HepG2 (cell line): Measurements from ENCODE around the gene FIS1. TPM values are rescaled to one million over a fixed set of nuclear protein-coding genes. Genes with fewer than 3 reads are reported as not detected.
A peak's percentile ranks its signal among the peaks of the same experiment; 100 is the strongest.

Experiments used
- ATAC-seq: fragments of 200-7000 bp; cut with Tn5 transposase; 3 replicates; pipeline ENCODE4 v1.9.1; 2020; ENCODE audit warnings: mild to moderate bottlenecking, moderate library complexity
- BruUV-seq: library from RNA; stranded (reverse); fragments of 400-500 nt; replicated peaks from 2 replicates; lab custom pipeline; 2021; lab: Mats Ljungman, UMichigan
- CTCF ChIA-PET: fragments of 300-600 bp; formaldehyde crosslinking; extraction: SDS; loops from one replicate; lab custom pipeline; 2021; ENCODE audit warnings: low total read pairs, inconsistent platforms, low intra/inter-chr PET ratio; lab: Yijun Ruan, JAX
- POLR2A ChIA-PET: fragments of 350-600 bp; sonication (Branson Sonifier 250); formaldehyde crosslinking; loops from one replicate; lab custom pipeline; 2020; ENCODE audit warnings: antibody characterized with exemption, inconsistent platforms; lab: Yijun Ruan, JAX
- DNase-seq: peaks from one replicate; pipeline ENCODE4 v3.0.0-alpha.2; 2015; ENCODE audit warnings: low spot score
- FAIRE-seq: peaks from 3 replicates; lab custom pipeline; 2011; peaks lifted over from hg19 to GRCh38; lab: Jason Lieb, UNC
- H2AFZ ChIP-seq: one replicate; pipeline ENCODE4 v1.6.1; 2011; ENCODE audit warnings: low read length, inconsistent platforms
- H3K27ac ChIP-seq: fragments of 300-600 bp; 3 replicates; pipeline ENCODE4 v1.8.0; 2011; ENCODE audit warnings: mixed run types, mild to moderate bottlenecking, mixed read lengths, low read length, inconsistent platforms; ENCODE audit not compliant: insufficient read depth; ENCODE audit errors: extremely low read length
- H3K27me3 ChIP-seq, 2 experiments: fragments of 200-600 bp in 1 of 2; 2 replicates in 1 of 2; 3 replicates in 1 of 2; pipeline versions ENCODE4 v1.6.0 to v1.8.0; 2011; ENCODE audit warnings: low read length in 2 of 2, mild to moderate bottlenecking in 2 of 2, moderate library complexity in 2 of 2, inconsistent platforms in 1 of 2; ENCODE audit not compliant: insufficient read depth in 2 of 2, control insufficient read depth in 1 of 2
- H3K36me3 ChIP-seq, 2 experiments: fragments of 200-600 bp in 1 of 2; replicated peaks in 1 of 2; 2 replicates in 1 of 2; 3 replicates in 1 of 2; pipeline versions ENCODE4 v1.5.1 to v1.8.0; 2011; ENCODE audit warnings: low read length in 2 of 2, inconsistent platforms in 1 of 2; ENCODE audit not compliant: insufficient read depth in 2 of 2, control insufficient read depth in 1 of 2
- H3K4me1 ChIP-seq: 2 replicates; pipeline ENCODE4 v1.5.1; 2012; ENCODE audit warnings: low read length, inconsistent platforms; ENCODE audit not compliant: insufficient read depth
- H3K4me2 ChIP-seq: 2 replicates; pipeline ENCODE4 v1.6.0; 2011; ENCODE audit warnings: low read depth, low read length, inconsistent platforms
- H3K4me3 ChIP-seq, 3 experiments: fragments of 200-600 bp in 1 of 3; sonication (generic), shearing (Covaris generic) in 1 of 3; replicated peaks in 1 of 3; 2 replicates each; pipeline ENCODE4 v1.5.1; 2011 to 2016; ENCODE audit warnings: low read length in 3 of 3, inconsistent platforms in 2 of 3, low read depth in 2 of 3, mild to moderate bottlenecking in 2 of 3, control low read depth in 1 of 3, mixed read lengths in 1 of 3; ENCODE audit not compliant: insufficient read depth in 1 of 3
- H3K79me2 ChIP-seq: one replicate; pipeline ENCODE4 v1.6.1; 2011; ENCODE audit warnings: low read length, inconsistent platforms; ENCODE audit not compliant: insufficient read depth
- H3K9ac ChIP-seq: 2 replicates; pipeline ENCODE4 v1.6.0; 2011; ENCODE audit warnings: mild to moderate bottlenecking, low read depth, low read length, inconsistent platforms; ENCODE audit not compliant: insufficient read depth
- H3K9me3 ChIP-seq: 2 replicates; pipeline ENCODE4 v1.5.1; 2012; ENCODE audit warnings: mild to moderate bottlenecking, low read length
- H4K20me1 ChIP-seq: 2 replicates; pipeline ENCODE4 v1.6.0; 2011; ENCODE audit warnings: inconsistent platforms, mild to moderate bottlenecking, low read length, moderate library complexity; ENCODE audit not compliant: insufficient read depth
- CREB1 ChIP-seq, 2 experiments: fragments of 450-650 bp in 1 of 2; IDR thresholded peaks; 2 replicates each; pipeline ENCODE4 v1.6.1; 2016 to 2017; ENCODE audit warnings: control low read depth in 1 of 2, mild to moderate bottlenecking in 1 of 2, missing compliant biosample characterization in 1 of 2, missing genetic modification characterization in 1 of 2
- EP300 ChIP-seq, 3 experiments: sonication (generic) in 1 of 3; formaldehyde crosslinking in 1 of 3; IDR thresholded peaks; 2 replicates each; pipeline versions ENCODE4 v1.5.1 to v1.6.1; 2011 to 2020; ENCODE audit warnings: low read depth in 2 of 3, low read length in 2 of 3, borderline replicate concordance in 1 of 3, improper control_type of control experiment in 1 of 3, mild to moderate bottlenecking in 1 of 3, missing genetic modification reagents in 1 of 3, moderate library complexity in 1 of 3
- FOXC1 ChIP-seq: sonication (generic); formaldehyde crosslinking; IDR thresholded peaks from 2 replicates; pipeline ENCODE4 v1.8.0; 2022; ENCODE audit warnings: mild to moderate bottlenecking, missing genetic modification reagents, borderline replicate concordance
- GTF2F1 ChIP-seq: fragments of 150-350 bp; IDR thresholded peaks from 2 replicates; pipeline ENCODE4 v1.6.1; 2014; ENCODE audit warnings: low read length
- HNRNPH1 ChIP-seq: fragments of 200-400 bp; formaldehyde crosslinking; optimal IDR thresholded peaks from 2 replicates; pipeline ENCODE3; 2017; ENCODE audit warnings: mild to moderate bottlenecking, low read depth, low read length
- RBFOX2 ChIP-seq: fragments of 200-400 bp; formaldehyde crosslinking; IDR thresholded peaks from 2 replicates; pipeline ENCODE4 v1.6.1; 2017; ENCODE audit warnings: low read depth, mild to moderate bottlenecking, low read length
- ZNF263 ChIP-seq: sonication (generic); formaldehyde crosslinking; IDR thresholded peaks from 2 replicates; pipeline ENCODE4 v1.4.0; 2020; ENCODE audit warnings: missing genetic modification reagents
- ZNF850 ChIP-seq: sonication (generic); formaldehyde crosslinking; conservative IDR thresholded peaks from 2 replicates; pipeline ENCODE4 v1.9.0; 2021; ENCODE audit warnings: mild to moderate bottlenecking, missing genetic modification reagents
- whole genome bisulfite sequencing: methylation state at CpG from one replicate; pipeline ENCODE4 v1.1.6; 2017; ENCODE audit warnings: low lambda C conversion rate; 5-methylcytosine and 5-hydroxymethylcytosine counted together
- in situ Hi-C: cut with HindIII; loops from 2 replicates; pipeline ENCODE4 v1.10.0; 2017; ENCODE audit warnings: low pct_unique_long_range_greater_than_20kb; ENCODE audit not compliant: extremely low pct_ligation_motif_present
- intact Hi-C: fragments of 100-400 bp; cut with micrococcal nuclease; formaldehyde crosslinking; loops from one replicate; pipeline ENCODE4 v1.10.0; 2022; ENCODE audit not compliant: unreplicated experiment
- polyA plus RNA-seq, 8 experiments: library from polyadenylated mRNA; depleted of rRNA in 3 of 8; stranded (reverse) in 7 of 8; unstranded in 1 of 8; fragments of >200 nt; fragmentation: Illumina TruSeq in 4 of 8; extraction: Trizol in 4 of 8; gene quantifications; 2 replicates each; pipeline versions ENCODE4 v1.2.1 to v1.2.3, GENCODE V29; 2011 to 2016; ENCODE audit warnings: low read depth in 4 of 8, missing spikeins in 1 of 8, mixed read lengths in 1 of 8; ENCODE audit not compliant: insufficient read depth in 1 of 8
- total RNA-seq, 5 experiments: library from RNA; depleted of rRNA; stranded (reverse); fragments of >200 nt; fragmentation: Illumina TruSeq; extraction: Trizol; gene quantifications; 2 replicates each; pipeline ENCODE4 v1.2.3, GENCODE V29; 2016; ENCODE audit warnings: low read depth in 1 of 5
- TF ChIP-seq, protein P1 (sequence below): sonication (generic); formaldehyde crosslinking; IDR thresholded peaks from 2 replicates; pipeline ENCODE4 v1.8.0; 2022; ENCODE audit warnings: mild to moderate bottlenecking, missing genetic modification reagents, moderate library complexity
- TF ChIP-seq, protein P2 (sequence below): sonication (generic); formaldehyde crosslinking; IDR thresholded peaks from 2 replicates; pipeline ENCODE4 v1.4.0; 2020; ENCODE audit warnings: low read depth, mild to moderate bottlenecking, missing genetic modification reagents
- TF ChIP-seq, protein P3 (sequence below): sonication (generic); formaldehyde crosslinking; IDR thresholded peaks from 2 replicates; pipeline ENCODE4 v1.5.1; 2020; ENCODE audit warnings: missing genetic modification reagents, mild to moderate bottlenecking, borderline replicate concordance

FIS1 gene
- total and polyA plus RNA-seq, 2 of the 13 experiments (the other 11 are each of a cell fraction or from before 2014, with no cell fraction given), result 97.5 to 101 TPM

DNA sequence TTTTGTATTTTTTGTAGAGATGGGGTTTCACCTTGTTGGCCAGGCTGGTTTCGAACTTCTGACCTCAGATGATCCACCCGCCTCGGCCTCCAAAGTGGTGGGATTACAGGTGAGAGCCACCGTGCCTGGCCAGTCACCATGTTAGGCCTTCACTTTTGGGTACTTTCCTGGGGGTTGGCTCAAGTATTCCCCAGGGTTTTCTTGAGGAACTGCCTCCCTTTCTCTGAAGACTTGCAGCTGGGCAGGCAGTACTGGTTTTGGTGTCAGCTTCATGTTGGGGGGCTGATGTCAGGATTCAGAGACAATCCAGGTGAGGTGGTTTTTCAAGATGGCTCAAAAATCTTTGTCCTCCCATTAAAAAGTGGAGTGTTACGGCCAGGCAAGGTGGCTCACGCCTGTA, 19.2 kb downstream of the FIS1 start:
- intact Hi-C loops, result no loop called here
- ChIA-PET CTCF (no interaction called here), POLR2A (interaction anchor here (0.6 kb wide), 1 partner anchor 39 kb away, joined by 3 read pairs; no protein-coding TSS in a partner anchor)
- H3K4me2 ChIP-seq, result no peak overlapping the region
- H3K36me3 ChIP-seq, result peaks cover 4 to 37% of the 10 kb centered on the region in 2 experiments; a peak in 4 of 5 replicates
- no peak for FAIRE-seq
- no peak overlapping the region for H3K27ac ChIP-seq
- no peak for ATAC-seq
- H3K4me1 ChIP-seq, result peaks cover 7% of the 10 kb centered on the region
- H2AFZ ChIP-seq, result no peak overlapping the region
- no peak overlapping the region for H3K9ac ChIP-seq
- no TSS peak for BruUV-seq
- H3K9me3 ChIP-seq, result no peaks in the 10 kb centered on the region
- in situ Hi-C loops, result no loop called here
- TF ChIP-seq FOXC1 (CRISPR knock-in tag), result no peak
- TF ChIP-seq ZNF850 (CRISPR knock-in tag), result no peak
- TF ChIP-seq EP300 (IDR thresholded peaks at IDR 0.05; ENCODE audit: low read depth in 2 of 2, low read length in 2 of 2), result no peak
- TF ChIP-seq EP300 (CRISPR knock-in tag; IDR thresholded peaks at IDR 0.05; ENCODE audit: borderline replicate concordance), result no peak
- TF ChIP-seq, protein P1, sequence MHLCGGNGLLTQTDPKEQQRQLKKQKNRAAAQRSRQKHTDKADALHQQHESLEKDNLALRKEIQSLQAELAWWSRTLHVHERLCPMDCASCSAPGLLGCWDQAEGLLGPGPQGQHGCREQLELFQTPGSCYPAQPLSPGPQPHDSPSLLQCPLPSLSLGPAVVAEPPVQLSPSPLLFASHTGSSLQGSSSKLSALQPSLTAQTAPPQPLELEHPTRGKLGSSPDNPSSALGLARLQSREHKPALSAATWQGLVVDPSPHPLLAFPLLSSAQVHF (CRISPR knock-in tag), result no peak
- no peak for TF ChIP-seq HNRNPH1
- no peak for TF ChIP-seq CREB1 (IDR thresholded peaks at IDR 0.05)
- no peak for TF ChIP-seq CREB1 (CRISPR knock-in tag; IDR thresholded peaks at IDR 0.05)
- no peak for TF ChIP-seq GTF2F1
- DNase-seq, result no peak
- no peaks in the 10 kb centered on the region for H3K79me2 ChIP-seq
- H4K20me1 ChIP-seq, result no peaks in the 10 kb centered on the region
- 98% methylated on average over 6 of the region's 6 CpGs for WGBS
- no peaks in the 10 kb centered on the region for H3K27me3 ChIP-seq
- no peak overlapping the region for H3K4me3 ChIP-seq

DNA sequence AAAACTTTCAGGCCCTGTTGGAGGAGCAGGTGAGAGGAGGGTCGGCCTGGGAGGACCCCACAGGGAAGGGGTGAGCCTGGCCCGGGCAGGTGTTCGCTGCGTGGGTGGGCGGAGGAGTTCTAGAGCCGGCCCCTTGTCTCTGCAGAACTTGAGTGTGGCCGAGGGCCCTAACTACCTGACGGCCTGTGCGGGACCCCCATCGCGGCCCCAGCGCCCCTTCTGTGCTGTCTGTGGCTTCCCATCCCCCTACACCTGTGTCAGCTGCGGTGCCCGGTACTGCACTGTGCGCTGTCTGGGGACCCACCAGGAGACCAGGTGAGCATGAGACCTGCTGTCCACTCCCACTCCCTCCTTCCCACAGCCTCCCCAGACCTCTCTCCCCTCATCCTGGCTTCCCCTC, 21.4 kb downstream of the FIS1 start:
- in situ Hi-C loops, result no loop called here
- DNase-seq (no peak), ATAC-seq (no peak), FAIRE-seq (no peak)
- WGBS, result 97% methylated on average over 6 of the region's 15 CpGs
- no peak for TF ChIP-seq ZNF263 (CRISPR knock-in tag)
- TF ChIP-seq RBFOX2, result peak; percentile 23; the same call in 1 of the 2 replicates
- TF ChIP-seq, protein P2, sequence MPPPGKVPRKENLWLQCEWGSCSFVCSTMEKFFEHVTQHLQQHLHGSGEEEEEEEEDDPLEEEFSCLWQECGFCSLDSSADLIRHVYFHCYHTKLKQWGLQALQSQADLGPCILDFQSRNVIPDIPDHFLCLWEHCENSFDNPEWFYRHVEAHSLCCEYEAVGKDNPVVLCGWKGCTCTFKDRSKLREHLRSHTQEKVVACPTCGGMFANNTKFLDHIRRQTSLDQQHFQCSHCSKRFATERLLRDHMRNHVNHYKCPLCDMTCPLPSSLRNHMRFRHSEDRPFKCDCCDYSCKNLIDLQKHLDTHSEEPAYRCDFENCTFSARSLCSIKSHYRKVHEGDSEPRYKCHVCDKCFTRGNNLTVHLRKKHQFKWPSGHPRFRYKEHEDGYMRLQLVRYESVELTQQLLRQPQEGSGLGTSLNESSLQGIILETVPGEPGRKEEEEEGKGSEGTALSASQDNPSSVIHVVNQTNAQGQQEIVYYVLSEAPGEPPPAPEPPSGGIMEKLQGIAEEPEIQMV (CRISPR knock-in tag), result no peak
- TF ChIP-seq, protein P3, sequence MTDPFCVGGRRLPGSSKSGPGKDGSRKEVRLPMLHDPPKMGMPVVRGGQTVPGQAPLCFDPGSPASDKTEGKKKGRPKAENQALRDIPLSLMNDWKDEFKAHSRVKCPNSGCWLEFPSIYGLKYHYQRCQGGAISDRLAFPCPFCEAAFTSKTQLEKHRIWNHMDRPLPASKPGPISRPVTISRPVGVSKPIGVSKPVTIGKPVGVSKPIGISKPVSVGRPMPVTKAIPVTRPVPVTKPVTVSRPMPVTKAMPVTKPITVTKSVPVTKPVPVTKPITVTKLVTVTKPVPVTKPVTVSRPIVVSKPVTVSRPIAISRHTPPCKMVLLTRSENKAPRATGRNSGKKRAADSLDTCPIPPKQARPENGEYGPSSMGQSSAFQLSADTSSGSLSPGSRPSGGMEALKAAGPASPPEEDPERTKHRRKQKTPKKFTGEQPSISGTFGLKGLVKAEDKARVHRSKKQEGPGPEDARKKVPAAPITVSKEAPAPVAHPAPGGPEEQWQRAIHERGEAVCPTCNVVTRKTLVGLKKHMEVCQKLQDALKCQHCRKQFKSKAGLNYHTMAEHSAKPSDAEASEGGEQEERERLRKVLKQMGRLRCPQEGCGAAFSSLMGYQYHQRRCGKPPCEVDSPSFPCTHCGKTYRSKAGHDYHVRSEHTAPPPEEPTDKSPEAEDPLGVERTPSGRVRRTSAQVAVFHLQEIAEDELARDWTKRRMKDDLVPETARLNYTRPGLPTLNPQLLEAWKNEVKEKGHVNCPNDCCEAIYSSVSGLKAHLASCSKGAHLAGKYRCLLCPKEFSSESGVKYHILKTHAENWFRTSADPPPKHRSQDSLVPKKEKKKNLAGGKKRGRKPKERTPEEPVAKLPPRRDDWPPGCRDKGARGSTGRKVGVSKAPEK, result no peak
- intact Hi-C loops, result no loop called here
- Histone ChIP-seq H3K4me2 (no peak overlapping the region), H4K20me1 (no peaks in the 10 kb centered on the region), H2AFZ (no peak overlapping the region), H3K79me2 (peaks cover 14% of the 10 kb centered on the region), H3K36me3 (peaks cover 4 to 37% of the 10 kb centered on the region in 2 experiments; a peak in 4 of 5 replicates), H3K4me3 (no peak overlapping the region), H3K9me3 (no peaks in the 10 kb centered on the region), H3K27ac (no peak overlapping the region), H3K27me3 (no peaks in the 10 kb centered on the region; a peak in 1 of 5 replicates), H3K4me1 (peaks cover 23% of the 10 kb centered on the region), H3K9ac (no peak overlapping the region)
- ChIA-PET POLR2A (no interaction called here), CTCF (no interaction called here)
- BruUV-seq, result no TSS peak
